ENCODE results near the gene CRAT. TPM values are rescaled to one million over a fixed set of nuclear protein-coding genes. Genes with fewer than 3 reads are reported as not detected.
"Not testable (repeated sequence)": the region's sequence is repeated elsewhere in the genome, so short reads cannot be mapped to it uniquely, and the experiment has no call there.

Gene CRAT
- total RNA-seq, 4 donors from 2014 or later, result 20.0 to 42.4 (median 27.4) TPM

GRCh38 chr9:129122133-129122532 is 11.5 kb upstream of the CRAT start:
- no peak for TF ChIP-seq CTCF (IDR thresholded peaks at IDR 0.05)
- no peak for TF ChIP-seq POLR2A (IDR thresholded peaks at IDR 0.05)
- no peaks in the 10 kb centered on the region for H3K9me3 ChIP-seq
- H3K4me3 ChIP-seq, result no peak overlapping the region
- H3K36me3 ChIP-seq, result no peaks in the 10 kb centered on the region
- intact Hi-C loops (cut with DNase I; ENCODE audit: low total_unique reads), result loop anchor here (10.0 kb wide), 1 partner anchor 663 kb away; no protein-coding TSS in a partner anchor
- H3K27me3 ChIP-seq, result no peaks in the 10 kb centered on the region
- no peaks in the 10 kb centered on the region for H3K4me1 ChIP-seq
- DNase-seq, result no peak
- H3K27ac ChIP-seq, result no peak overlapping the region

GRCh38 chr9:129121483-129121882 is 10.9 kb upstream of the CRAT start:
- H3K4me1 ChIP-seq, result no peaks in the 10 kb centered on the region
- no peak for DNase-seq
- no peaks in the 10 kb centered on the region for H3K36me3 ChIP-seq
- no peaks in the 10 kb centered on the region for H3K9me3 ChIP-seq
- intact Hi-C loops (cut with DNase I; ENCODE audit: low total_unique reads), result loop anchor here (10.0 kb wide), 1 partner anchor 663 kb away; no protein-coding TSS in a partner anchor
- no peak overlapping the region for H3K4me3 ChIP-seq
- no peak overlapping the region for H3K27ac ChIP-seq
- H3K27me3 ChIP-seq, result no peaks in the 10 kb centered on the region
- no peak for TF ChIP-seq CTCF (IDR thresholded peaks at IDR 0.05)
- no peak for TF ChIP-seq POLR2A (IDR thresholded peaks at IDR 0.05)

- Histone ChIP-seq H3K4me1 (no peaks in the 10 kb centered on the region), H3K27me3 (no peaks in the 10 kb centered on the region), H3K27ac (no peak overlapping the region), H3K36me3 (no peaks in the 10 kb centered on the region), H3K4me3 (no peak overlapping the region), H3K9me3 (no peaks in the 10 kb centered on the region)
- intact Hi-C loops (cut with DNase I; ENCODE audit: low total_unique reads), result no loop called here
- no peak for DNase-seq
- TF ChIP-seq POLR2A (IDR thresholded peaks at IDR 0.05) (no peak), CTCF (IDR thresholded peaks at IDR 0.05) (no peak)
Observed at GRCh38 chr9:129118799-129119198, 8.2 kb upstream of the CRAT start.

GRCh38 chr9:129113645-129114304 is 3.2 kb upstream of the CRAT start:
- no peaks in the 10 kb centered on the region for H3K9me3 ChIP-seq
- no peaks in the 10 kb centered on the region for H3K36me3 ChIP-seq
- no peak for DNase-seq
- H3K27me3 ChIP-seq, result no peaks in the 10 kb centered on the region
- no peak for TF ChIP-seq CTCF (IDR thresholded peaks at IDR 0.05)
- TF ChIP-seq POLR2A (IDR thresholded peaks at IDR 0.05), result no peak
- no peak overlapping the region for H3K27ac ChIP-seq
- H3K4me1 ChIP-seq, result no peaks in the 10 kb centered on the region
- intact Hi-C loops (cut with DNase I; ENCODE audit: low total_unique reads), result no loop called here
- H3K4me3 ChIP-seq, result no peak overlapping the region

GRCh38 chr9:129112526-129112925 is 1.9 kb upstream of the CRAT start:
- H3K27me3 ChIP-seq; H3K36me3 ChIP-seq; H3K4me1 ChIP-seq; H3K9me3 ChIP-seq; H3K27ac ChIP-seq; intact Hi-C loops (cut with DNase I; ENCODE audit: low total_unique reads); DNase-seq: not testable (repeated sequence)
- H3K4me3 ChIP-seq, result peak overlapping the region; percentile 78 to 96

All from uterus (tissue), 4 donors.